ENCODE results near the gene ATP8B3.

DNA sequence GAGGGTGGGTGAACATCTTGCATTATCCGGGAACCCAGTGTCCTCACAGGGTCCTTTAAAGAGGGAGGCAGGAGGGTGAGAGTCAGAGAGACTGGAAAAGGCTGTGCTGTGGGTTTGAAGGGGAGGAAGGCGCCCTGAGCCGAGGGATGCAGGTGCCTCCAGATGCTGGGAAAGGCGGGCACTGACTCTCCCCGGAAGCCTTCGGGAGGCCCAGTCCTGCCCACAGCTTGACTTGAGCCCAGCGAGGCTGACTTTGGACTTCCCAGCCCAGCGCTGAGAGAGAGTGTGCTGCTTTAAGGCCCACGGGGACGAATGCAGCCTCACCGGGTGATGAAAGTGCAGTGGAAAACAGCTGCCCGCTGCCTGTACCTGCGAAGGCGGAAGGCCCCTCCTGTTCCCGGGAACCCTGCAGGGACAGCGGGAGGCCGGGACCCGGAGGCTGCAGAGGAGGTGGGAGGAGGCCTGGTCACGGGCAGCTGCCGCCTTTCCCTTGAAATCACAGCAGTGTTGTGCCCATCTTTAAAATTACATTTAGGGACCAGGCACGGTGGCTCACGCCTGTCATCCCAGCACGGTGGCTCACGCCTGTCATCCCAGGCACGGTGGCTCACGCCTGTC, 20.1 kb upstream of the ATP8B3 start:
- TF ChIP-seq, protein P1, sequence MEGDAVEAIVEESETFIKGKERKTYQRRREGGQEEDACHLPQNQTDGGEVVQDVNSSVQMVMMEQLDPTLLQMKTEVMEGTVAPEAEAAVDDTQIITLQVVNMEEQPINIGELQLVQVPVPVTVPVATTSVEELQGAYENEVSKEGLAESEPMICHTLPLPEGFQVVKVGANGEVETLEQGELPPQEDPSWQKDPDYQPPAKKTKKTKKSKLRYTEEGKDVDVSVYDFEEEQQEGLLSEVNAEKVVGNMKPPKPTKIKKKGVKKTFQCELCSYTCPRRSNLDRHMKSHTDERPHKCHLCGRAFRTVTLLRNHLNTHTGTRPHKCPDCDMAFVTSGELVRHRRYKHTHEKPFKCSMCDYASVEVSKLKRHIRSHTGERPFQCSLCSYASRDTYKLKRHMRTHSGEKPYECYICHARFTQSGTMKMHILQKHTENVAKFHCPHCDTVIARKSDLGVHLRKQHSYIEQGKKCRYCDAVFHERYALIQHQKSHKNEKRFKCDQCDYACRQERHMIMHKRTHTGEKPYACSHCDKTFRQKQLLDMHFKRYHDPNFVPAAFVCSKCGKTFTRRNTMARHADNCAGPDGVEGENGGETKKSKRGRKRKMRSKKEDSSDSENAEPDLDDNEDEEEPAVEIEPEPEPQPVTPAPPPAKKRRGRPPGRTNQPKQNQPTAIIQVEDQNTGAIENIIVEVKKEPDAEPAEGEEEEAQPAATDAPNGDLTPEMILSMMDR (tag by site-specific recombination; IDR thresholded peaks at IDR 0.05): no peak
- TF ChIP-seq ZNF248 (tag by site-specific recombination; IDR thresholded peaks at IDR 0.05): no peak
- TF ChIP-seq ZNF350 (tag by site-specific recombination; IDR thresholded peaks at IDR 0.05): no peak
- no peak for TF ChIP-seq ZBTB8A (tag by site-specific recombination; IDR thresholded peaks at IDR 0.05)
- no peak for TF ChIP-seq ZNF658 (tag by site-specific recombination; IDR thresholded peaks at IDR 0.05)
- TF ChIP-seq, protein P2, sequence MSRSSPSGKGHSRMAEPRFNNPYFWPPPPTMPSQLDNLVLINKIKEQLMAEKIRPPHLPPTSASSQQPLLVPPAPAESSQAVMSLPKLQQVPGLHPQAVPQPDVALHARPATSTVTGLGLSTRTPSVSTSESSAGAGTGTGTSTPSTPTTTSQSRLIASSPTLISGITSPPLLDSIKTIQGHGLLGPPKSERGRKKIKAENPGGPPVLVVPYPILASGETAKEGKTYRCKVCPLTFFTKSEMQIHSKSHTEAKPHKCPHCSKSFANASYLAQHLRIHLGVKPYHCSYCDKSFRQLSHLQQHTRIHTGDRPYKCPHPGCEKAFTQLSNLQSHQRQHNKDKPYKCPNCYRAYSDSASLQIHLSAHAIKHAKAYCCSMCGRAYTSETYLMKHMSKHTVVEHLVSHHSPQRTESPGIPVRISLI (tag by site-specific recombination; IDR thresholded peaks at IDR 0.05): no peak
- no peak for TF ChIP-seq ZNF184 (tag by site-specific recombination; IDR thresholded peaks at IDR 0.05)
- no peak for TF ChIP-seq ZBTB1 (tag by site-specific recombination; IDR thresholded peaks at IDR 0.05)
- no peak for TF ChIP-seq ZNF274 (IDR thresholded peaks at IDR 0.05; ENCODE audit: low read length)
- no peak for TF ChIP-seq ZNF274 (tag by site-specific recombination; IDR thresholded peaks at IDR 0.05; ENCODE audit: borderline replicate concordance)

All from HEK293 (cell line).